Pulmonary artery endothelial cell (primary cell): ENCODE data around the gene ZNF224. TPM values are rescaled to one million over a fixed set of nuclear protein-coding genes. Genes with fewer than 3 reads are reported as not detected.

ENCODE experiments used
- DNase-seq: peaks from one replicate; pipeline ENCODE4 v3.0.0-alpha.2; 2011; ENCODE audit warnings: low read depth, low spot score
- total RNA-seq: library from RNA; depleted of rRNA; stranded (reverse); fragments of >200 nt; gene quantifications from 2 replicates; pipeline ENCODE4 v1.2.3, GENCODE V29; 2014

Gene ZNF224
- total RNA-seq, result 21.1 and 27.8 TPM in 2 replicates

DNA sequence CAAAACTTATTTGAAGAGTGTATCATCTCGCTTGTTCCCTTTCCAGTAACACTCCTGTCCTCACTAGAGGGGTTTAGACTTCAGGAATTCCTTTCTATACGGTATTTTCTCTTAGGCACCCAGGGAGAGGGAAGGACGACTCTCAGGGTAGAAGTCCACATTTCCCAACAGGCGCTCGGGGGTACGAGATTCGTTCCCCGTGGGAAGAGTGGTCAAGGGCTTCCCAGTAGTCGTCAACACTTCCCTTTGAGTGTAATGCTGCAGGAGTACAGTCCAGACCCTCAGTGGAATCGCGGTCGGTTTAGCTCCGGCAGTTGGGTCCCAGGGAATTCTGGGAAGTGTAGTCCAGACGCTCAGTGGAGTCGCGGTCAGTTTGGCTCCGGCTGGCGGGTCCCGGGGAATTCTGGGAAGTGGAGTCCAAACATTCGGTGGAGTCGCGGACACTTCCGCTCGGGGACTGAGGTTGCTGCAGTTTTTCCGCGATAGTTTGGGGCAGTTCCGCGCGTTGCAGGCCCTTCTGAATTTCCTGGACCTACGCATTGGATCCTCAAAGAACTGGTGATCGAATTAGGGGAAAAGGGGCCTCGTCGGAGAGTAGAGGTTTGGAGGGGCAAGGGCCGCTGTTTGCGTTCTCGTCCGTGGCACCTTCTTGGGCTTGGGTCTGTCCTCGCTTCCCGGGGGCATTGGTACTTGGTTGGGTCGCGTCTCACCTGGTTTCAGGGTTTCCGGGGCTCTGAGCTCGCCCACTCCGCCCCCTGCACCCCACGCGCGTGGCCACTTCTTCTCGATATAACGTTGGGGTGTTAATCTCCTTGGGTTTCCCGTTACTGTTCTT is at the start of gene ZNF224:
ZNF224 (plus strand) TSS at position 431 of the 835 bp plus-strand sequence. CDS start 3,513 bp downstream, outside the sequence.
- peak; percentile 58 for DNase-seq

DNA sequence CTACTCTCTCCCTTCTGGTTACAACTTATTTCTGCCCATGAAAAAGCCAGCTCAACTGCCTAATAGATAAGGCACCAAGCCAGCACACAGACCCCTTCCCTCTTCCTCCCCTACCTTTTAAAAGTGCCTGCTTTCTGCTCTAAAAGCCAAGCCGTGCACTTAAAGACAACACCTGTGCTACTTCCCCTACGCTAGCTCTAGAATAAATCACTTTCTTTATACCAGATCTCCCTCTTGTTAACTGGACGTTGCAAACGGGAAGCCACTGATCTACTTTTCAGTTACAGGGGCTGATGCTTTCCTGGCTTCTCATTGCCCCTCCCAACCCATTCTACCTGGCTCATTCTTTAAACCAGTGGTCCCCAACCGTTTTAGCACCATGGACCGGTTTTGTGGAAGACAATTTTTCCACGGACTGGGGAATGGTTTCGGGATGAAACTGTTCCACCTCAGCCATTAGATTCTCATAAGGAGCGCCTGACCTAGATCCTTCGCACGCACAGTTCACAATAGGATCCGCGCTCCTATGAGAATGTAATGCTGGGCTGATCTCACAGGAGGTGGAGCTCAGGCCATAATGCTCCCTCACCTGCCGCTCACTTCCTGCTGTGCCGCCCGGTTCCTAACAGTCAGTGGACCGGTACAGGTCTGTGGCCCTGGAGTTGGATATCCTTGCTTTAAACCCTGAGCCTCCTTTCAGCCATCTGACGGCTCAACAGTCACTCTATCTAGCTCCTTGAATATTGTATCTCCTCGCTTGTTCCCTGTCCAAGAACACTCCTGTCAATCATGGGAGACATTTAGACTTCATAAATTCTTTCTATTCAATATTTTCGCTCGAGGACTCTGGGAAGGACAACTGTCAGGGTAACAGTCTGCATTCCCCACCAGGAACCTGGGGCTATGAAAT is 43.2 kb upstream of the ZNF224 start:
- DNase-seq, result no peak

DNA sequence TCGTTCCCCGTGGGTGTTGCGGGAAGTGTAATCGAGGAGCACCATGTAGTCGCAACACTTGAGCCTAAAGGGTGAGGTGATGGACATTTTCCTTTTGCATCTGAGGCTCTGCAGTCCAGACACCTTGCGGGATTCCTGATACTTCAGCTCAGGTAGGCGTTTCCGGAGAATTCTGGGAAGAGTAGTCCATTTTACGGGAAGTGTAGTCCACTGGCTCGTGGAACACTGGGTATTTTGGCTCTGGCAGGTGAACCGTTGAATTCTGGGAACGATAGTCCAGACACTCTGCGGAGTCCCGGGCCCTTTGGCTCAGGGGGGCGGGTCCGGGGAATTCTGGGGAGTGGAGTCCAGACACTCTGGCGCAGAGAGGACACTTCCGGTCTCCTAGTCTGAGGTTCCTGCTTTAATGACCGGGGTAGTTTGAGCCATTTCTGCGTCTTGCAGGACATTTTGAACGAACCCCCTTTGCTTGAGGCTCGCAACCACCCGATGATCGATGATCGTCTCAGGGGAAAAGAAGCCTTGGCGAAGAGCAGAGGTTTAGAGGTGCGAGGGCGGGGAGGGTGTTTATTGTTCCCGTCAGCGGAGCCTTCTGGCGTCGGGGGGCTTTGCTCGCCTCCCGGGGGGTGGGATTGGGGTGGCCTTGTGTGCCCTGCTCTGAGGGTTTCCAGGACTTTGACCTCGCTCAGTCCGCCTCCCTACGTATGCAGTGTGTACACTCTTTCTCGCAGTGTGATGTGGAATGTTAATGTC is 42.3 kb upstream of the ZNF224 start, which contains the start of gene ZNF223:
ZNF223 (plus strand) TSS at position 387 of the 753 bp plus-strand sequence. CDS start 3,141 bp downstream, outside the sequence.
- DNase-seq, result peak; percentile 66

DNA sequence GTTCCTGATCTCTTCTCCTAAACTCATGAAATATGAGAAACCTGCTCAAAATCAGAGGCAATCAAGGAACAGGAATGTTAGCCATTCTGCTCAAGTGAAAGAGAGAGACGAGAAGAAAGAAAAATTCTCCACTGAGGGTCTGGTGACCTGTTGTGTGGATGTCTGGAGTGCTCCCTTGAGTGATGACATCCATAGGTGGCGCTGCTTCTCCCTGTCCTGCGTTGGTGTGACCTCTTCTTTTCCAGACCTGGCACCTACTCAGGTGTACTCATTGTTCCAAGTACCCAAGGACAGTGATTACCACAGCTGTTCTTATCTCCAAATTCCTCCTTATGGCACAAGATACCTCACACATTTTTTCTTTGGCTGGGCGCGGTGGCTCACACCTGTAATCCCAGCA is 38.3 kb upstream of the ZNF224 start:
- DNase-seq, result no peak

DNA sequence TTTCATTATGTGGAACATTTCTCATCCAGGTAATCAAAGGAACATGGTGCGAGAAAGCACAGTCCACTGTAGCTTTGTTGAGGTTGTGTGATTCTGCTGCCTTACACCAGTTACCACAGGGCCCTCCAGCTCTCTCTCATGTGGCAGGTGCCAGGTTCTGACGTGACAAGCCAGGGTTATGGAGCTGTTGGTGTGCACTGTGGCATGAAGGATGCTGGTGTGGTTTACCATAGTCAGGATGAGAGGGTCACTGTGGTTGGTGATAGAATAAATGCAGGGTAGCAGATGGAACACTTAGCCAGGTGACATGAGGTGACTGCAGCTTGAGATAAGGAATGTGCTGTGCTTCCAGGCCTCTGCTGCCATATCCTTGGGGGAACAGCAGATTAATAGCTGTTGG is 34.9 kb upstream of the ZNF224 start:
- DNase-seq, result no peak

DNA sequence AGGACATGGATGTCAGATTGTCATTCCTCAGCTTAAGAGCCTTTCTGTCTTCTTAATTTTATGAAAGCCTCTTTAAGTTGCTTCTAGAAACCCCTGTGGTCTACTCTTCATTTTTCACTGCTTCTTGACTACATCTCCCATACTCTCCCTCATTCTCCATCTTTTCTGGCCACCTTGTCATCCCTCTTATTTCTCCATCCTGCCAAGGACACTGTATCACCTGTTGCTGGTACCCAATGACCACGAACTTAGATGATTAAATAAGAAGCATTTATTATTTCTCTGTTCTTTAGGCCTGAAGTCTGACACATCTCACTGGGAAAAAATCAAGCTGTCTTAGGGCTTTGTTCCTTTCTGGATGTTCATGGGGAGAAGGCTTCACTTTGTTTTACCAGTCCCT is 33.1 kb upstream of the ZNF224 start:
- DNase-seq, result no peak

DNA sequence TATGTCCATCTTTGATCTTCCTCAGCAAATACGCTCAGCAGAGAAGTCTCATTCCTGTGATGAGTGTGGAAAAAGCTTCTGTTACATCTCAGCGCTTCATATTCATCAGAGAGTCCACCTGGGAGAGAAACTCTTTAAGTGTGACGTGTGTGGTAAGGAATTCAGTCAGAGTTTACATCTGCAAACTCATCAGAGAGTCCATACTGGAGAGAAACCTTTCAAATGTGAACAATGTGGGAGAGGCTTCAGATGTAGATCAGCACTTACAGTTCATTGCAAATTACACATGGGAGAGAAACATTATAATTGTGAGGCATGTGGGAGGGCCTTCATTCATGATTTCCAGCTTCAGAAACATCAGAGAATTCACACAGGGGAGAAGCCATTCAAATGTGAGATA is 27.9 kb upstream of the ZNF224 start:
- DNase-seq, result no peak

DNA sequence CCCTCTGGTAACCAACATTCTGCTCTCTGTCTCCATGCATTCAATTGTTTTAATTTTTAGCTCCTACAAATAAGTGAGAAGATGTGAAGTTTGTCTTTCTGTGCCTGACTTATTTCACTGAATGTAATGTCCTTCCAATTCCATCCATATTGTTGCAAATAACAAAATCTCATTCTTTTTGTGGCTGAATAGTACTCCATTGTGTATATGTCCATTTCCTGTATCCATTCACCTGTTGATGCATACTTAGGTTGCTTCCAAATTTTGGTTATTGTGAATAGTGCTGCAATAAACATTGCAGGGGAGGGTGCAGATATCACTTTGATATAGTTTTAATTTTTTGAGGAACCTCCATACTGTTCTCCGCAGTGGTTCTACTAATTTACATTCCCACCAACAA is 24.7 kb upstream of the ZNF224 start:
- no peak for DNase-seq

DNA sequence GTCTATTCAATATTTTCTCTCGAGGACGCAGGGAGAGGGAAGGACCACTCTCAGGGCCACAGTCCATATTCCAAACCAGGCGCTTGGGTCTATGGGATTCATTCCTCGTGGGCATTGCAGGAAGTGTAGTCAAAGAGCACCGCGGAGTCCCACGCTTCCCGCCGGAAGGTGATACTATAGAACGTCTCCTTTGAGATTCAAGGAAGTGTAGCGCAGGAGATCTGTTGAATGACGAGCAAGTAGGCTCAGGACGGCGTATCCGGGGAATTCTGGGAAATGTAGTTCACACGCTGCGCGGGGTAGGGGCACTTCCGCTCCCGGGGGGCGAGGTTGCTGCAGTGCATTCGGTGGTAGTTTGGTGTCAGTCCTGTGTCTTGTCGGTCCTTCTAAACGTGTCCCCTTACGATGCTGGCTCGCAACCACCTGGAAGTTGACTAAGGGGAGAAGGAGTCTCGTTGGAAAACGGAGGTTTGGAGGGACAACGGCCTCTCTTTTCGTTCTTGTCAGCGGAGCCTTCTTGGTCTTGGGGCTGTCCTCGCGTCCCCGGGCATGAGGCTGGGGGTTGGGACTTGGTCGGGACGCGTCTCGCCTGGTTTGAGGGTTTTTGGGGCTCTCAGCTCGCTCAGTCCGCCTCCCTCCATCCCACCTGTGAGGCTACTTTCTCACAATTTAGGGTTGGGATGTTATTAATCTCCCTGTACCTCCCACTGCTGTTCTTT is 22.2 kb upstream of the ZNF224 start, which contains the start of gene ZNF284:
ZNF284 (plus strand) TSS at position 336 of the 719 bp plus-strand sequence. CDS start 4,231 bp downstream, outside the sequence.
- DNase-seq, result peak; percentile 66

DNA sequence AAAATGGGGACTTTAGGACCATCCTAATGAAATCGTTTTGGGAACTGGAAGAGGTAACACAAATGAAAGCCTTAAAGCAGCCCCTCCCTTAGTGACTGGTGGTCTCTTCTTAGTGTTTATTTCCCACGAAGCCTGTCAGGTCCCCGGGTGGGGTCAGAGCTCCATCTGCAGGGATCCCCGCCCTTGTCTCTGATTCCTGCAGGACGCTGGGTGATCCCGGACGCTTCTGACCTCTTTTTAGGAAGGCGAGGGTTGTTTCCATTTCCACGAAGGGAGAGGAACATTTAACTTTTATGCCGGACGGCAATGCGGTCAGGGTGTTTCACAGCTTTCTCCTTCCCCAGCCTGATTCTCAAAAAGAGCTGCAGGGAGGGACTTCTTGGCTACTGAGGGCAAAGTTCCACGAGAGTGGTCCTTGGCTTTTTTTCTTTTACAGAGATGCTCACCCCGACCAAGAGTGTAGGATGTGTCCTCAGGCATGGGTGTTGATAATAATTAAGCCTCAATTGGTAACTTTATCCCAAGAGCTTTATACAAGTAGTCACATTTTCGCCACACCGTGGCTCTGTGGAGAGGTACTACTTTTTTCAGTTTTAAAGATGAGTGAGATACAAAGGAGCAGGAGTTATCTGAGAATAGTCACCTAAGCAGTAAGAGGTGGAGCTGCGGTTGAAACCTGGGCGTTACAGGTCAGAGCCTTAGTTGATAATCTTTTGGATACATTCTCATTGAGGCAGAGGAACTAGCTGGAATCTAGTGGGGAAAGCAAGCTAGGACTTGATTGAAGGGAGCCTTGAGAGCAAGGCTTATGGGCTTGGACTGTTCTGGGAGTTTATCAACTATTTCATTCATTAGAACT is 21.4 kb upstream of the ZNF224 start:
- no peak for DNase-seq

DNA sequence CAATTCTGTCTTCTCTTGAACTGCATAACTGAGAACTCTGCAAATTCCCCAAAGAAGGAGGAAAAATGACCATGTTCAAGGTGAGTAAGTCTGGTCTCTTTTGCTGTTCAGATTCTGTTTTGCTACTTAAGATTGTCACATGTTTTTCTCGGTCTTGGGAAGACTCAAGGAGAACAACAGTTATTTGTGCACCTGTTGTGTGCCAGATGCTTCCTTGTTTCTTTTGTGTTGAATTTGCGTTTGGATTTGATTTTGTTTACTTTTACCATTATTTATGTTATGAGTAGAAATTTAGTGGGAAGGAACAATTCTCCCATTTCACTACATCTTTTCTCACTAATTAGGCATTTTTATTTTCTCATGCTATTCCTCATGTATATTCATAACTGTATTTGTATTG is 17.8 kb upstream of the ZNF224 start:
- DNase-seq, result no peak

DNA sequence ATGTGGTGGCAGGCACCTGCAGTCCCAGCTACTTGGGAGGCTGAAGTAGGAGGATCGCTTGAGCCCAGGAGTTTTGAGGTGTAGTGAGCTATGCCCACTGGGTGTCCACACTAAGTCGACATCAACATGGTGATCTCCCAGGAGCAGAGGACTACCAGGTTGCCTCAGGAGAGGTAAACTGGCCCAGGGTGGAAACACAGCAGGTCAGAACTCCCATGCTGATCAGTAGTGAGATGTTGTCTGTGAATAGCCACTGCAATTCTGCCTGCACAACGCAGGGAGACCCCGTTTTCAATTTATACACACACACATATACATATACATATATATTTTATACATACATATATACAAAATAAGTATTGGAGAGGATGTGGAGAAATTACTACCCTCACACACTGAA is 2.1 kb upstream of the ZNF224 start:
- DNase-seq, result no peak

DNA sequence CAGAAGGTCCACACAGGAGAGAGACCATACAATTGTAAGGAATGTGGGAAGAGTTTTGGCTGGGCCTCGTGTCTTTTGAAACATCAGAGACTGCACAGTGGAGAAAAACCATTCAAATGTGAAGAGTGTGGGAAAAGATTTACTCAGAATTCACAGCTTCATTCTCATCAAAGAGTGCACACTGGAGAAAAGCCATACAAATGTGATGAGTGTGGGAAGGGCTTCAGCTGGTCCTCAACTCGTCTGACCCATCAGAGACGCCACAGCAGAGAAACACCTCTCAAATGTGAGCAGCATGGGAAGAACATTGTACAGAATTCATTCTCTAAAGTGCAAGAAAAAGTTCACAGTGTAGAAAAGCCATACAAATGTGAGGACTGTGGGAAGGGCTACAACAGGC is 13.6 kb downstream of the ZNF224 start:
- DNase-seq, result no peak

DNA sequence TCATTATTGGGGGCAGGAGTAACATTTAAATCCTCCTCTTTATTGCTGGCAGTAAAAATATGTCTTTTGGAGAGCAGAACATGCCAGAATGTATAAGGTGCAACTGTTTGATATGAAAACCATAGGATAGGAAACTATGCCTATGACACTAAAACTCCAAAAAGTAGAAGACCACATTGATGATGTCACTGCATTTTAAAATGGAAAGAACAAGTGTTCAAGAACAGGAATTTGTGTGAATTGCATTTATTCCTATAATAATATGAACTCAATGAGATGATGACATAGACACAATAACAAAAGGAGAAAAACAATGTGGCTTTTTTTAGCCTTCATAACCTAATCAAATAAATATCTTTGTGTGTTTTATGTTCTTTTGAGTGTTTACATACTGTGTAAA is 15.3 kb downstream of the ZNF224 start:
- DNase-seq, result no peak

DNA sequence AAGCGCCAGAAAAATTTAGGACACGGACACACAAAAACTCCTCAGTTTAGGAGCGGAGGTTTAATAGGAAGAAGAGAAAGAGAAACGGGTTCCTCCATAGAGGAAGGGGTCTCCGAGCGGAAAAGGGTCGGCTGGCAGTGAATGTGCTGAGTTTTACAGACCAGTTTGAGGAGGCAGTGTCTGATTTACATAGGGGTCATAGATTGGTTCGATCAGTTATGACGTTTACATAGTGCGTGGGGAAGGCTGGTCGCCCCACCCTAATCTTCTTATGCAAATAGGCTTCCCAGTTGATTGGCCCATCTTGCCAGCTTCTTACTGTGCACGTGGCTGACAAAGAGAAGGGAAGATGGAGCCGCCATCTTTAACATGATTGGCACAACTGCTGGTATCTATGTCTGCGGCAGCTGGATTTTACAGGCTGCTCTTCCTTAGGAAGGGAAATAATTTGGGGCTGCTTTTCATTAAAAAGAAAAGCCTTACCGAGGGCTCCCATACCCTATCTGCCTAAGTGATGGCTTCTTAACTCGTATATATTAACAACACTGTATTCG is 17.8 kb downstream of the ZNF224 start:
- DNase-seq, result peak; percentile 53

DNA sequence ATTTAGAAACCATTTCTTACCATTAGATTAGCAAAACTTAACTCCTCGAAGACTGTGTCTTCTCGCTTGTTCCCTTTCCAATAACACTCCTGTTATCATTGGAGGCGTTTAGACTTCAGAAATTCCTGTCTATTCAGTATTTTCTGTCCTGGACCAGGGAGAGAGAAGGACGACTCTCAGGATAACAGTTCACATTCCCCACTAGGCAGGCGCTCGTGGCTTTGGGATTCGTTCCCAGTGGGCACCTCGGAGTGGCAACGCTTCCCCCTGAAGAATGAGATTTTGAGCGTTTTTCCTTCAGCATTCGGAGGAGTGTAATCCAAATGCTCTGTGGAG is 18.6 kb downstream of the ZNF224 start:
- DNase-seq, result no peak

DNA sequence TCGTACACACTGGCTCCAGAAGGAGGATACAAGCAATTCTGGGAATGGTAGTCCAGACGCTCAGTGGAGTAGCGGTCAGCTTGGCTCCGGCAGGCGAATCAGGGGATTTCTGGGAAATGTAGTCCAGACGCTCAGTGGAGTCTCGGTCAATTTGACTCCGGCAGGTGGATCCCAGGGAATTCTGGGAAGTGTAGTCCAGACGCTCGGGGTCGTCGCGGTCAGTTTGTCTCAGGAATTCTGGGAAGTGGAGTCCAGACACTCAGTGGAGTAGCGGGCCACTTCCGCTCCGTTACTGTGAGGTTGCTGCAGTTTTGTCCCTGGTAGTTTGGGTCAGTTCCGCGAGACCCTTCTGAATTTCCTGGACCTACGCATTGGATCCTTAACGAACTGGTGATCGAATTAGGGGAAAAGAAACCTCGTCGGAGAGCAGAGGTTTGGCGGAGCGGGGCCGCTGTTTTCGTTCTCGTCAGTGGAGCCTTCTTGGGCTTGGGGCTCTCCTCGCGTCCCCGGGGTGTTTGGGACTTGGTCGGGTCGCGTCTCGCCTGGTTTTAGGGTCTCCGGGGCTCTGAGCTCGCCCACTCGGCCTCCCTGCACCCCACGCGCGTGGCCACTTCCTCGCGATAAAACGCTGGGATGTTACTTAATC is 19.1 kb downstream of the ZNF224 start, which contains the start of gene ZNF225:
ZNF225 (plus strand) TSS at position 262 of the 646 bp plus-strand sequence. CDS start 2,429 bp downstream, outside the sequence.
- peak; percentile 95 for DNase-seq

DNA sequence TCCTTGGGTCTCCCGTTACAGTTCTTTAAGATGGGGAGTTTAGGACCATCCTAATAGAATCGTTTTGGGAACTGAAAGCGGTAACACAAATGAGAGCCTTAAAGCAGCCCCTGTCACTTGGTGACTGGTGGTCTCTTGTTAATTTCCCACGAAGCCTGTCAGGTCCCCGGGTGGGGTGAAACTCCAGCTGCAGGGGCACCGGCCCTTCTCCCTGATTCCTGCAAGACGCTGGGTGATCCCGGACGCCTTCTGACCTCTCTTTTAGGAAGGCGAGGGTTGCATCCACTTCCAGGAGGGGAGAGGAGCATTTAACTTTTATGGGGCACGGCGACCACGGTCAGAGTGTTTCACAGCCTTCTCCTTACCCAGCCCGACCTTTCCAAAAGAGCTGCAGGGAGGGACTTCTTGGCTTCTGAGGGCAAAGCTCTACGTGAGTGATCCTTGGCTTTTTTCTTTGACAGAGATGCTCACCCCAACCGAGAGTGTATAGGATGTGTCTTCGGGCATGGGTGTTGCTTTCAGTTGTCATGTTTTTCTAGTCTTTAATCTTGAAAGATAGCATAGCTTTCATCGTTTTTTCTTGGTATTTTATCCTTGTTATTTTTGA is 19.7 kb downstream of the ZNF224 start:
- no peak for DNase-seq
